Activated CD4-positive, alpha-beta T cell treated with anti-CD3 and anti-CD28 coated beads for 4 hours (primary cell): Measurements from ENCODE around the gene PRTFDC1.
"Not testable (repeated sequence)": the region's sequence is repeated elsewhere in the genome, so short reads cannot be mapped to it uniquely, and the experiment has no call there.

Experiments used
- DNase-seq, 2 donors: peaks; one replicate each; pipeline ENCODE4 v3.0.0-alpha.2; 2020

Gene PRTFDC1

DNA sequence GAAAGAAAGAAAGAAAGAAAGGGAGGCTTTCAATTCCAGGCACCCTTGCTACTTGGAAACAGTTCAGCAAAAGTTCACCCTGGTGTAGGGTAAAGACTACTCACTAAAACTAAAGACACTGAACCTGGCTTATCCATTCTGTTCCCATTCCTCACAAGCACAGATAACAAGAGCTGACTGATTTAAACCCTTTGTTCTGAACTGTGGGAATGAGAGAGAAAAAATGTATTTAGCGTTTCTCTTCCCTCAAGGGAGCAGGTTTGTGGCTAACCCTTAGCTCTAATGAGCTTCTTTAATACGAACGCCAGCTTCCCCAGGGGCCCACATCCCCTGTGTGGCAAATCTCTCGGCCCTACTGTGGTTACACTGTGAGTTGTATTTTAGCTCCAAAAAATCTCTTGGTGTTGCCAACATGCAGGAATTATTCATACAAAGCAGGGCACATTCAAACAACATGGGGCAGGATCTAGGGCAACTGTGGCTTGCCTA is 23.3 kb downstream of the PRTFDC1 start:
- DNase-seq: no peak

DNA sequence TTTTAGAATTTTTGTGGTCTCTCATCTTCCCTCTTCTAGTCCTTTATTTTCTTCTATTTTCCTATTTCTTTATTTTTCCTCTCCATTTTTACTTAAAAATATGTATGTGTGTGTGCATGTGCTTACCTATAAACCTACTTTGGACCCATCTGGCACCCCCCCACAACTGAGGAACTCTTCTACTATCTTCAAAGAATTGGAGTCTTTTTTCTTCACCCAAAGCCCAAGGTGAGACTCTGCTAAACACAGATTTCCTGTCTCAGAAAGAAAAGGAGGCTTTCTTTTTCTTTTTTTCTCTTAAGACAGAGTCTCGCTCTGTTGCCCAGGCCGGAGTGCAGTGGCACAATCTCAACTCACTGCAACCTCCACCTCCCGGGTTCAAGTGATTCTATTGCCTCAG is 24.2 kb downstream of the PRTFDC1 start:
- DNase-seq: no peak

DNA sequence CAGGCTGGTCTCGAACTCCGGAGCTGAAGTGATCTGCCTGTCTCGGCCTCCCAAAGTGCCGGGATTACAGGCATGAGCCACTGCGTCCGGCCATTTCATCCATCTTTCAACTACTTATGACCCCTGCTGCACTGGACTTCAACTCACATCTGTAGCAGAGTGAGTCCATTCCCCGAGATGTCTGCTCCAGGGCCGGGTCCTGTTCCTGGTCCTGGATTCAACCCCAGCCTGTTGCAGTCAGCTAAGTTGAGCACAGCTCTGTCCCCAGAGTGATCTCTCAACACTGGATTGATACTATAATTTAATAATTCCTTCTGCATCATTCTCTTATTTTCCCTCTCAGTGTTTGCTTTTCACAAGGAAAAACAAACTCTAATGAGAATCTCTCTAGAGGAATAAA is 25.8 kb downstream of the PRTFDC1 start:
- DNase-seq: no peak

- no peak for DNase-seq
These were observed 26.6 kb downstream of the PRTFDC1 start for GRCh38 chr10:24925799-24926198.

GRCh38 chr10:24924483-24924882 is 27.9 kb downstream of the PRTFDC1 start:
- not testable (repeated sequence) for DNase-seq

- peak; percentile 7 to 15 for DNase-seq
These were observed 30.1 kb downstream of the PRTFDC1 start for GRCh38 chr10:24922222-24922868.

GRCh38 chr10:24920907-24921881 is 31.2 kb downstream of the PRTFDC1 start:
- DNase-seq: peak; percentile 40 to 54

GRCh38 chr10:24920192-24920591 is 32.2 kb downstream of the PRTFDC1 start:
- DNase-seq: not testable (repeated sequence)

- DNase-seq: not testable (repeated sequence)
These were observed 32.8 kb downstream of the PRTFDC1 start for GRCh38 chr10:24919629-24920028.

- no peak for DNase-seq
These were observed 34.4 kb downstream of the PRTFDC1 start for GRCh38 chr10:24917979-24918378.

DNA sequence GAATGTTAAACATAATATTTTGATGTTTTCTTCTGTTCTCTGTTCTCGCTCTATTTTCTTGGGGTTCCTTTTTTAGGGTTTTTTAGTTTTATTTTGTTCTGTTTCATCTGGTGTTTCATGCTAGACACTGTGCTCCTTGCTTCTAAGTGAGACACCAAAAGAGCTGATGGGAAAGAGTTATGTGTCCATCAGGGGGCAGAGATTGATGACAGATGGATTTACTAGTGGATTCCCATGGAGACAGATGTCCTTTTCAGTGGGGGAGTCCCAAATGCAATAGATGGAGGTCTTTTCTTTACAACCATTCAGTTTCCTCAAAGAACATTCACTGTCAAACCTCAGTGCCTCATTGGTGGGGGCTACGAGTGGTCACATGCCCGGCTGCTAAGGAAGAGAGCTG is 34.9 kb downstream of the PRTFDC1 start:
- no peak for DNase-seq

GRCh38 chr10:24916365-24916764 is 36.0 kb downstream of the PRTFDC1 start:
- no peak for DNase-seq

DNA sequence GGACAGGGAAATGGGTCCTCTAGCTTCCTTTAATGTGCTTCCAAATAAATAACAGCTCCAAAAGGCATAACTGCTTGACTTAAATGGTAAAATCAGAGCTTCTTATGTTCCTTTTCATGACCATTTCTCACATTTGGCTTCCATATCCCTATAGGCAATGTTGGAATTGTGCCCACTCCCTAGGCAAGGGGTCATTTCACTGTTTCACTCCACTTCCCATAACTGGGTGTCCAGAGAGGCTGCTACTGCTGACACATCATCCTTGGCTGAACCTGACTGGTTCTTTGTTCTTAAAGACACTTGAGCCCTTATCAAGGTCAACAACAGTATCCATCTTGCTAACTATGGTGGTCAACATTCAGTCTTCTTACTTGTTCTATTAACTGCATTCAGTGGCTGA is 37.1 kb downstream of the PRTFDC1 start:
- no peak for DNase-seq

- no peak for DNase-seq
These were observed 38.3 kb downstream of the PRTFDC1 start for GRCh38 chr10:24914148-24914547.

DNA sequence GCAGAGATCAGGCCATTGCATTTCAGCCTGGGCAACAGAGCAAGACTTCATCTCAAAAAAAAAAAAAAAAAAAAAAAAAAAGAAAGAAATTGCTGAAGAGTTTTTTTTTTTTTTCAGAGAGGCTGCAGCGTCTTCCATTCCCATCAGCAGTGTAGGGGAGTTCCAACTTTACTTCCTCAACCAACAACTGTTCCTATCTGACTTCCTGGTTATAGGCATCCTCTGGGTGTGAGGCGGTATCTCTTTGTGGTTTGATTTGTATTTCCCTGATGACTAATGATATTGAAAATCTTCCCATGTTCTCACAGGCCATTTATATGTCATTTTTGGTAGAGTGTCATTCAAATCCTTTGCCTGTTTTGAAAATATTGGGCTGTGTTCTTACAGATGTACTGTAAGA is 40.2 kb downstream of the PRTFDC1 start:
- DNase-seq: no peak

DNA sequence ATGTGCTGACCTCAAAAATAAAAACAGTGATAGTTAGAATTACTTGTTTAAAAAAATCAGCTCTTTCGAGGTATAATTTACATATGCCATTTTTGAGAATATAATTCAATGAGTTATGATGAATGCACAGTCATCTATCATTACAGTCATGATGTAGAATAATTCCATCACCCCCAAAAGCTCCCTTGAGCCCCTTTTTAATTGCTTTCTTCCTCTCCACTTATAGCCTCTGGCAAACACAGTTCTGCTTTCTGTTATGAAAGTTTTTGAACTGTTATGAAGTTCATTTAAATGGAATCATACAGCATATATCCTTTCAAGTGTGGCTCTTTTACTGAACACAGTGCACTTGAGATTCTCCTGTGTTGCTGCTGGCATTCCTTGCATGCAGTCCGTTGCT is 41.4 kb downstream of the PRTFDC1 start:
- no peak for DNase-seq

DNA sequence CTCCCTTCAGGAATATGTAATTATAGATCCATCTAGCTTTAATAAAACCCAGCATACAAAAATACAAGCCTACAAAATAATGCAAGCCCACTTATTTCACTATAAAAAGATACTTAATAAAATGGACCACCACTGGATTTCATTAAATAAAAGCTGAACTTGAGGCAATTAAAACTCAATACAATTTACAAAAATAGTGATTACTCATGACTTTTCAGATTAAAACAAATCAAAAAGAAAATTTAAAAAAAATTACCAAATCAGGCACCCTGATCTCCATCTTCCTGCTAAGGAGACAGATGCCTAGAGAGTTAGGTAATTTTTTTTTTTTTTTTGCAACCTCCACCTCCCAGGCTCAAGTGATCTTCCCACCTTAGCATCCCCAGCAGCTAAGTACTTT is 41.8 kb downstream of the PRTFDC1 start:
- no peak for DNase-seq

- no peak for DNase-seq
These were observed 43.5 kb downstream of the PRTFDC1 start for GRCh38 chr10:24908793-24909423.

GRCh38 chr10:24907956-24908355 is 44.5 kb downstream of the PRTFDC1 start:
- no peak for DNase-seq

DNA sequence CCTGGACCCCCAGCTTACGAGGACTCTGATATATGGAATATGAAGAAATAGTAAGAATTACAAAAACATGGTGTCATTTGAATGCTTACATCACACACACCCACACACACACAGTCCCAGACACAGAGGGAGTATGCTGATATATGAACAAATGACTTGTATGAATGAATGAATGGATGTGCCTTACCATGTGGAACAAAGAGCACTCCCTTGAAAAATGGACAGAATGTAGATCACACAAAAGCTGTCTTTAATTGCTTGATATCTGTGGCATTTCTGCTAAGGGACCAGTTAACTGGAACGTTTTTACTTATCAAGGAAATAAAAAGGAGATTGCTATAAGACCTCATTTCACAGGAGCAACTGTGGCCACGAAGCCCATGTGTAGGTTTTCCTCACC is 46.0 kb downstream of the PRTFDC1 start:
- DNase-seq: no peak

GRCh38 chr10:24904824-24905223 is 47.6 kb downstream of the PRTFDC1 start:
- no peak for DNase-seq

DNA sequence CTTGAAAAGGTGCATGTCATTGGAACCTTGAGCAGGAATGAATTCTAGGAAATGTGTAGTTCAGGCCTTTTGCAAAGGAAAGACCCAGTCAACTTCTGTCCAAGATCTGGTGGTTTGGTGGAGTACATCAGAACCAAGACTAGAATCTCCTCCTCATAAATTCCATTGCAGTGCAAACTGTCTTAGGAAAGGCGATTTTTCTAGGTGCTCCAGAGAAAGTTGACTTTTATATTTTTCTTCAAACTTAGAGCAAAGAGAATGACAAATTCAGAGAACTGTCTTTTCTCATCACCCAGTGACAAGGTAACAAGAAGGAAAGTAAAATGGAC is 50.0 kb downstream of the PRTFDC1 start:
- DNase-seq: no peak

DNA sequence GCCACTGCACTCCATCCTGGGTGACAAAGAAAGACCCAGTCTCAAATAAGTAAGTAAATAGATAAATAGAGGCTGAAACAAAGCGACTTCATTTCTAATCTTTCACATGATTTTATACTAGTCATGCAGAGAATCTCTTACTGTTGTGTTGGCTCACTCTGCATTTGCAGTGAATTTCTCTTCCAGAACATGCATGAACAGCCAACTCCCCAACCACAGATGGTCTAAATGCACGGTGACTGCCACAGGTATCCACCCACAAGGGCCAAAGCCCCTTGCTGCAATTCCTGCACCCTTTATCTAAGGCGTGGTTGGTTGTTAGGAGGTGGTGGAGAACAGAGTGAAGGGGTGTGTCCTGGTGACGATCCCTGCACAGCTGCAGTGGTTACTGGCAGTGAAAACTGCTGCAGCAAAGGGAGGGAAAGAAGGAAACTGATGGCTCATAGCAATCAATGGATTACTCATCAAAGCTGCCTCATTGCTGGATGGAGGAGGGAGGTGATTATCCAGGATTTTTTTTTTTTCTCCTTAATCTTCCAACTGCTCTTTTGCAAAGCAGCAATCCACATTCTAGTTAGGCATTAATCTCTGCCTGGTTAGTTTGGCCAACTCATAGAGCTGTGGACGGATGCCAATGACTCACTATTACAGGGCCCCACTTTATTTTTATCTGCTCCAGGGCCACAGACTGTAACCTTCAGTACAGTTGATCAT is 50.6 kb downstream of the PRTFDC1 start:
- DNase-seq: no peak
